CD4-positive, alpha-beta memory T cell (primary cell): ENCODE results near the gene HSPH1. TPM values are rescaled to one million over a fixed set of nuclear protein-coding genes. Genes with fewer than 3 reads are reported as not detected.
A peak's percentile ranks its signal among the peaks of the same experiment; 100 is the strongest.

Experiments
- CTCF ChIA-PET: fragments of 350-600 bp; sonication (Branson Sonifier 250); formaldehyde crosslinking; loops from one replicate; lab custom pipeline; 2021; ENCODE audit warnings: inconsistent platforms; ENCODE audit not compliant: partially characterized antibody; lab: Charles Lee
- POLR2A ChIA-PET: fragments of 350-600 bp; sonication (Branson Sonifier 250); formaldehyde crosslinking; loops from one replicate; lab custom pipeline; 2021; ENCODE audit not compliant: partially characterized antibody; lab: Charles Lee
- DNase-seq, 5 donors: peaks; one replicate each; pipeline versions ENCODE4 v3.0.0 to v3.0.0-alpha.2; 2020 to 2022; ENCODE audit warnings: mixed read lengths in 1 of 5
- H3K27ac ChIP-seq: one replicate; pipeline ENCODE4 v1.7.0; 2013; ENCODE audit warnings: low read depth, low read length
- H3K27me3 ChIP-seq: 2 replicates; pipeline ENCODE4 v1.7.0; 2013; ENCODE audit warnings: mild to moderate bottlenecking, low read length, moderate library complexity; ENCODE audit not compliant: insufficient read depth
- H3K36me3 ChIP-seq: 2 replicates; pipeline ENCODE4 v1.7.0; 2013; ENCODE audit warnings: mild to moderate bottlenecking, low read length, moderate library complexity; ENCODE audit not compliant: insufficient read depth
- H3K4me1 ChIP-seq: 2 replicates; pipeline ENCODE4 v1.7.0; 2013; ENCODE audit warnings: mild to moderate bottlenecking, low read length, moderate library complexity; ENCODE audit not compliant: insufficient read depth
- H3K4me3 ChIP-seq, 2 donors: one replicate each; pipeline ENCODE4 v1.7.0; 2013; ENCODE audit warnings: low read length in 2 of 2, mild to moderate bottlenecking in 1 of 2
- H3K9me3 ChIP-seq, 2 donors: one replicate each; pipeline ENCODE4 v1.7.0; 2013; ENCODE audit warnings: low read length in 2 of 2, control low read depth in 1 of 2; ENCODE audit not compliant: control insufficient read depth in 1 of 2
- H3K27ac Mint-ChIP-seq, 7 donors: one replicate each; pipeline ENCODE4 v1.8.0; 2020 to 2021; ENCODE audit warnings: mixed read lengths in 7 of 7, mild to moderate bottlenecking in 6 of 7, inconsistent platforms in 3 of 7, moderate library complexity in 3 of 7
- H3K27me3 Mint-ChIP-seq, 2 donors: one replicate each; pipeline ENCODE4 v1.8.0; 2020 to 2021; ENCODE audit warnings: mixed read lengths in 2 of 2
- H3K36me3 Mint-ChIP-seq, 2 donors: one replicate each; pipeline ENCODE4 v1.8.0; 2020 to 2021; ENCODE audit warnings: mixed read lengths in 2 of 2, inconsistent platforms in 1 of 2, mild to moderate bottlenecking in 1 of 2
- H3K4me1 Mint-ChIP-seq, 4 donors: one replicate each; pipeline ENCODE4 v1.8.0; 2020 to 2021; ENCODE audit warnings: mixed read lengths in 4 of 4, mild to moderate bottlenecking in 1 of 4
- H3K4me3 Mint-ChIP-seq, 8 donors: one replicate each; pipeline ENCODE4 v1.8.0; 2020 to 2021; ENCODE audit warnings: mixed read lengths in 8 of 8, mild to moderate bottlenecking in 7 of 8, moderate library complexity in 6 of 8, inconsistent platforms in 3 of 8
- H3K9me3 Mint-ChIP-seq, 8 donors: one replicate each; pipeline ENCODE4 v1.8.0; 2020 to 2021; ENCODE audit warnings: mixed read lengths in 8 of 8, mild to moderate bottlenecking in 5 of 8, inconsistent platforms in 3 of 8, moderate library complexity in 1 of 8
- intact Hi-C: fragments of 100-400 bp; cut with micrococcal nuclease; formaldehyde crosslinking; loops from one replicate; pipeline ENCODE4 v1.15.1; 2023
- polyA plus RNA-seq, 2 donors: library from polyadenylated mRNA; unstranded; fragments of 300-500 nt; fragmentation: Illumina TruSeq; gene quantifications; one replicate each; pipeline ENCODE4 v1.2.3, GENCODE V29; 2021
- total RNA-seq, 2 experiments: library from RNA; stranded (reverse); gene quantifications; one replicate each; pipeline ENCODE4 v1.2.3, GENCODE V29; 2021

Gene HSPH1
- total and polyA plus RNA-seq, 4 experiments from 2014 or later: 39.9 to 75.5 (median 58.6) TPM

DNA sequence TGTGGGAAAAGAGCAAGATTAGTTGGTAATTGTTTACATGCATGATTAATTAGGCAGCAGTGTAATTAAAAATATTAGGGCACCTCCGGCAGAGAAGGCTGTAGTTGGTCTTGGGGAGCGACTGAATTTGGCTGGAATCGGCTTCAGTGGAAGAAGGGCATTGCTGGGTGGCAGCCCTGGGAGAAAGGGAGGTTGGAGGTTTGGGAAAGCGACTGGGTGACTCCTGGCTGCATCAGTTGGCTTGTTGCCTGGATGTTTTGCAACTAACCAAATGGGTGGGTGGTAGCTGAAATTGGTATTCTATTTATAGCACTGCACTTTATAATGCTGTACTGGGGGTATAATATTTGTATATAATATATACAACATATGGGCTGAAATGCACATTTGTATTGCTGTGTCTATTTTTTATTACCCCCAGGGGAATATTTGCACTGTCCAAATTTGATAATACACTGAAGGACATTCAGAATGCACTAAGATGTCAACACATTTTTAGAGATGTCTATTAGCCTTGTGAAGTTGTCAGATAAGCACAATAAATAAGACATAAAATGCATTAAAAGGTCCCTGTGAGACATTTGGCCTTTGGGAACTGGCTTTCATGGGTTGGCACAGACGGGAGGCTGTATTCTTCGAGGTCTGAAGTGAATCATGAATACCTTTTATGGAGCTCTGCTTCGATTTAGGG, 39.8 kb upstream of the HSPH1 start:
- DNase-seq: no peak
- H3K4me1 Mint-ChIP-seq: peaks cover 17 to 24% (median 21%) of the 10 kb centered on the region in 4 donors
- Histone ChIP-seq H3K9me3 (no peaks in the 10 kb centered on the region), H3K36me3 (no peaks in the 10 kb centered on the region), H3K4me3 (peak overlapping the region in 1 of 2 donors; percentile 60), H3K27ac (peak overlapping the region; percentile 83), H3K27me3 (no peaks in the 10 kb centered on the region), H3K4me1 (peaks cover 13% of the 10 kb centered on the region)
- ChIA-PET CTCF (interaction anchor here (0.7 to 1.2 kb wide), 6 partner anchors 11 to 903 kb away, joined by 3 to 6 read pairs (median 3); no protein-coding TSS in a partner anchor), POLR2A (interaction anchor here (0.7 to 4.8 kb wide), 4 partner anchors 11 to 157 kb away, joined by 3 to 37 read pairs (median 4); partner anchors contain the start of gene HSPH1)
- H3K4me3 Mint-ChIP-seq: peak overlapping the region; percentile 78 to 89 (median 84)
- no peaks in the 10 kb centered on the region for H3K9me3 Mint-ChIP-seq
- no peaks in the 10 kb centered on the region for H3K27me3 Mint-ChIP-seq
- peaks cover 0 to 2% of the 10 kb centered on the region in 2 donors for H3K36me3 Mint-ChIP-seq
- intact Hi-C loops: loop anchor here (10.0 kb wide), 2 partner anchors 1113 to 1333 kb away; partner anchors contain the start of genes BRCA2, N4BP2L2 and ZAR1L
- peak overlapping the region; percentile 81 to 93 (median 89) for H3K27ac Mint-ChIP-seq

- peaks cover 17 to 24% (median 21%) of the 10 kb centered on the region in 4 donors for H3K4me1 Mint-ChIP-seq
- POLR2A ChIA-PET: interaction anchor here (0.7 to 4.8 kb wide), 6 partner anchors 9 to 1338 kb away, joined by 3 to 37 read pairs (median 4); partner anchors contain the start of genes HSPH1 and N4BP2L2
Measured at GRCh38 chr13:31200637-31200971, 38.9 kb upstream of the HSPH1 start.

GRCh38 chr13:31199849-31200636, 38.3 kb upstream of the HSPH1 start, which contains the start of gene B3GLCT:
TSS of gene B3GLCT (plus strand) at chr13:31199975. CDS start at chr13:31200085, 110 bp downstream.
- Mint-ChIP-seq H3K4me3 (peak within 1 kb of the TSS; percentile 83 to 90 (median 88)), H3K27me3 (no peaks in the 10 kb centered on the region), H3K36me3 (peaks cover 0 to 2% of the 10 kb centered on the region in 2 donors), H3K4me1 (peaks cover 19 to 23% (median 22%) of the 10 kb centered on the region in 4 donors), H3K9me3 (no peaks in the 10 kb centered on the region), H3K27ac (peak within 1 kb of the TSS; percentile 90 to 96 (median 91))
- DNase-seq: peak; percentile 74 to 86 (median 84)
- peak within 1 kb of the TSS; percentile 83 for H3K27ac ChIP-seq
- intact Hi-C loops: loop anchor here (1.0 to 10.0 kb wide), 5 partner anchors 38 to 1335 kb away; partner anchors contain the start of genes BRCA2, N4BP2L2 and ZAR1L
- H3K9me3 ChIP-seq: no peaks in the 10 kb centered on the region
- ChIA-PET CTCF (interaction anchor here (0.6 to 1.5 kb wide), 9 partner anchors 9 to 1196 kb away, joined by 3 to 6 read pairs (median 3); no protein-coding TSS in a partner anchor), POLR2A (interaction anchor here (0.6 to 4.8 kb wide), 8 partner anchors 9 to 1339 kb away, joined by 3 to 37 read pairs (median 4); partner anchors contain the start of genes HSPH1 and N4BP2L2)
- peak within 1 kb of the TSS; percentile 19 to 60 for H3K4me3 ChIP-seq
- peaks cover 13% of the 10 kb centered on the region for H3K4me1 ChIP-seq
- no peaks in the 10 kb centered on the region for H3K27me3 ChIP-seq
- H3K36me3 ChIP-seq: no peaks in the 10 kb centered on the region

More at GRCh38 chr13:31200637-31200971, 38.9 kb upstream of the HSPH1 start:
- H3K36me3 Mint-ChIP-seq: peaks cover 0 to 2% of the 10 kb centered on the region in 2 donors
- Histone ChIP-seq H3K4me3 (peak overlapping the region; percentile 19 to 60), H3K4me1 (peaks cover 13% of the 10 kb centered on the region), H3K27me3 (no peaks in the 10 kb centered on the region), H3K36me3 (no peaks in the 10 kb centered on the region), H3K27ac (peak overlapping the region; percentile 83), H3K9me3 (no peaks in the 10 kb centered on the region)
- CTCF ChIA-PET: interaction anchor here (0.7 to 1.2 kb wide), 6 partner anchors 12 to 903 kb away, joined by 3 to 6 read pairs (median 3); no protein-coding TSS in a partner anchor
- H3K27ac Mint-ChIP-seq: peak overlapping the region; percentile 82 to 93 (median 89)
- H3K27me3 Mint-ChIP-seq: no peaks in the 10 kb centered on the region
- no peaks in the 10 kb centered on the region for H3K9me3 Mint-ChIP-seq
- peak in 1 of 5 donors; percentile 59 for DNase-seq
- intact Hi-C loops: loop anchor here (10.0 kb wide), 2 partner anchors 1114 to 1334 kb away; partner anchors contain the start of genes BRCA2, N4BP2L2 and ZAR1L
- H3K4me3 Mint-ChIP-seq: peak overlapping the region; percentile 78 to 89 (median 84)

DNA sequence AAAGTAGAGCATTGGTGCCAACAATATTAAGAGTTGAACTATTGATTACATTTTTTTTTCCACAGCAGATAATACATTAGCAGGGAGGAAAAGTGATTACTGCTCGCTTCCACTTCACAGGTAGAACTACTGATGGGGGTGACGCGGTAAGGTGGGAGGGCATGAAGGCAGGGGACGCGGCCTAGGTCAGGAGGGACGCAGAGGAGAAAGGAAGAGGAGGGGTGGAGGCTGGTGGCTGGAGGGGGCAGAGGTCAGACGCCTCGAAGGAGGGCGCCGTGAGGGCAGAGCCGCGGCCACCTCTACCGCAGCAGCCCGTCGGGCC, 37.8 kb upstream of the HSPH1 start:
- Mint-ChIP-seq H3K36me3 (peaks cover 0 to 2% of the 10 kb centered on the region in 2 donors), H3K27me3 (no peaks in the 10 kb centered on the region), H3K4me3 (peak overlapping the region; percentile 82 to 90 (median 86)), H3K27ac (peak overlapping the region; percentile 90 to 96 (median 91)), H3K9me3 (no peaks in the 10 kb centered on the region), H3K4me1 (peaks cover 16 to 17% (median 17%) of the 10 kb centered on the region in 4 donors)
- POLR2A ChIA-PET: interaction anchor here (0.6 to 4.8 kb wide), 5 partner anchors 9 to 1339 kb away, joined by 3 to 37 read pairs (median 4); partner anchors contain the start of genes HSPH1 and N4BP2L2
- H3K4me1 ChIP-seq: peaks cover 13% of the 10 kb centered on the region
- H3K36me3 ChIP-seq: no peaks in the 10 kb centered on the region
- peak overlapping the region in 1 of 2 donors; percentile 52 for H3K4me3 ChIP-seq
- no peak for DNase-seq
- H3K9me3 ChIP-seq: no peaks in the 10 kb centered on the region
- intact Hi-C loops: loop anchor here (1.0 kb wide), 3 partner anchors 37 to 543 kb away; no protein-coding TSS in a partner anchor
- CTCF ChIA-PET: interaction anchor here (0.6 to 1.5 kb wide), 9 partner anchors 8 to 1197 kb away, joined by 3 to 6 read pairs (median 3); no protein-coding TSS in a partner anchor
- H3K27ac ChIP-seq: peak overlapping the region; percentile 83
- no peaks in the 10 kb centered on the region for H3K27me3 ChIP-seq

GRCh38 chr13:31198519-31198918, 36.8 kb upstream of the HSPH1 start:
- Mint-ChIP-seq H3K27ac (peak overlapping the region in 2 of 7 donors; percentile 3 to 90), H3K9me3 (no peaks in the 10 kb centered on the region), H3K27me3 (no peaks in the 10 kb centered on the region), H3K4me3 (peak overlapping the region in 5 of 8 donors; percentile 12 to 44 (median 36)), H3K4me1 (peaks cover 12 to 14% (median 13%) of the 10 kb centered on the region in 4 donors), H3K36me3 (peaks cover 0 to 2% of the 10 kb centered on the region in 2 donors)
- intact Hi-C loops: no loop called here
- H3K27me3 ChIP-seq: no peaks in the 10 kb centered on the region
- no peak for DNase-seq
- ChIA-PET POLR2A (no interaction called here), CTCF (no interaction called here)
- H3K4me3 ChIP-seq: no peak overlapping the region
- H3K36me3 ChIP-seq: no peaks in the 10 kb centered on the region
- H3K27ac ChIP-seq: no peak overlapping the region
- peaks cover 13% of the 10 kb centered on the region for H3K4me1 ChIP-seq
- no peaks in the 10 kb centered on the region for H3K9me3 ChIP-seq

DNA sequence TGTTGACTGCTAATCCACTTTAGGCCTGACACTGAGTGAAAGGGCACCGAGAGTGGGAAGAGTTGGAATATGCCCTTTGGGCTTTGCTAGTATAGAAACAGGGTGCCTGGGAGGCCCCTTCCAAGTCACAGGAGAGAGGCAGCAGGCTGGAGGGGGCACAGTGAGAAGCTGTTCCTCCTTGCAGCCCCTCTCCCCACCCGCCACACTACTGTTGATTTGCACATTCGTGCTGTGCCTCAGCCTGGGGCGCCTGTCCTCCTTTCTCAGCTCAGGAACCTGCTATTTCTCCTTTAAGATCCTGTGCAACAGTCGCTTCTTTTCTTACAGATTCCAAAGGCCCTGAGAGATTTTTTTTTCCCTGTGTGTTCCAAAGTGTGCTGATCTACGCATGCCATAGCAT, 35.3 kb upstream of the HSPH1 start:
- Histone ChIP-seq H3K4me1 (peaks cover 13% of the 10 kb centered on the region), H3K27me3 (no peaks in the 10 kb centered on the region), H3K27ac (no peak overlapping the region), H3K9me3 (no peaks in the 10 kb centered on the region), H3K4me3 (no peak overlapping the region), H3K36me3 (no peaks in the 10 kb centered on the region)
- Mint-ChIP-seq H3K4me1 (peaks cover 10 to 14% (median 13%) of the 10 kb centered on the region in 4 donors), H3K36me3 (peaks cover 0 to 2% of the 10 kb centered on the region in 2 donors), H3K27ac (peak overlapping the region in 2 of 7 donors; percentile 37 to 40), H3K4me3 (peak overlapping the region in 1 of 8 donors; percentile 44), H3K9me3 (no peaks in the 10 kb centered on the region), H3K27me3 (peaks cover 0 to 1% of the 10 kb centered on the region in 2 donors)
- DNase-seq: no peak
- ChIA-PET CTCF (no interaction called here), POLR2A (no interaction called here)
- intact Hi-C loops: no loop called here
